Measurements from ENCODE around the gene ABAT. TPM values are rescaled to one million over a fixed set of nuclear protein-coding genes. Genes with fewer than 3 reads are reported as not detected.

Gene ABAT
- total and polyA plus RNA-seq, 2 of the 8 experiments (the other 6 are each of a cell fraction or from before 2014, with no cell fraction given), result 6.4 to 8.4 TPM

- H3K4me1 ChIP-seq (replicated peaks in 1 of 4; ENCODE audit: control insufficient read depth in 3 of 4, insufficient read depth in 4 of 4, low read length in 3 of 4), result peaks cover 12 to 25% (median 21%) of the 10 kb centered on the region in 4 experiments
- no peak for FAIRE-seq
- peak overlapping the region; percentile 8 for H3K14ac ChIP-seq (ENCODE audit: insufficient read length)
- H2BK15ac ChIP-seq (ENCODE audit: low read length), result no peak overlapping the region
- peak overlapping the region; percentile 77 for H2BK20ac ChIP-seq (ENCODE audit: low read length)
- H3K23me2 ChIP-seq (ENCODE audit: low read depth, low read length), result no peaks in the 10 kb centered on the region
- peak overlapping the region; percentile 90 for H3K27ac ChIP-seq (ENCODE audit: low read depth, low read length)
- DNase-seq (ENCODE audit: low read depth in 1 of 2, low spot score in 2 of 2), result no peak
- peak overlapping the region; percentile 99; the same call in 1 of the 2 replicates for H2AK5ac ChIP-seq (ENCODE audit: low read depth, low read length)
- WGBS, 2 experiments (ENCODE audit: extremely low coverage in 1 of 2, insufficient coverage in 1 of 2, insufficient read length in 1 of 2, insufficient replicate concordance in 2 of 2, low coverage in 1 of 2, low lambda C conversion rate in 2 of 2, missing lambda C conversion rate in 1 of 2), result 58% methylated on average over 16 of the region's 16 CpGs; no CpG with 5 or more reads in 1 of the 2 experiments
- H2BK120ac ChIP-seq (replicated peaks; ENCODE audit: low read depth, low read length), result peak overlapping the region; percentile 93
- H3K4me3 ChIP-seq (ENCODE audit: extremely low read depth in 1 of 4, insufficient read depth in 2 of 4, low read depth in 3 of 4, low read length in 4 of 4), result peak overlapping the region in 1 of 4 experiments; percentile 36; a peak in 1 of 8 replicates
- H3K4me2 ChIP-seq (ENCODE audit: insufficient read depth in 1 of 2, low read depth in 2 of 2, low read length in 2 of 2), result peak overlapping the region; percentile 61 to 72
- H2AFZ ChIP-seq (ENCODE audit: low read length), result no peak overlapping the region
- no peaks in the 10 kb centered on the region for H3K27me3 ChIP-seq (replicated peaks in 1 of 4; ENCODE audit: control insufficient read depth in 3 of 4, extremely low read depth in 1 of 4, insufficient read depth in 3 of 4, low read length in 3 of 4)
- CTCF ChIA-PET (ENCODE audit: partially characterized antibody), result interaction anchor here (1.7 kb wide), 1 partner anchor 42 kb away, joined by 4 read pairs; no protein-coding TSS in a partner anchor
- peak overlapping the region; percentile 98 for H3K18ac ChIP-seq (ENCODE audit: extremely low read depth, low read length)
- H4K8ac ChIP-seq (ENCODE audit: extremely low read depth, insufficient read depth, low read length), result peak overlapping the region; percentile 81; the same call in 1 of the 2 replicates
- TF ChIP-seq CHD2 (IDR thresholded peaks at IDR 0.05; ENCODE audit: low read length), result no peak
- no peak for TF ChIP-seq ASH2L (IDR thresholded peaks at IDR 0.05; ENCODE audit: low read length)
- no peak for TF ChIP-seq EZH2 (IDR thresholded peaks at IDR 0.05; ENCODE audit: low read depth, low read length, severe bottlenecking)
- TF ChIP-seq ATF3 (IDR thresholded peaks at IDR 0.05; ENCODE audit: insufficient read depth, low read depth, low read length), result no peak
- peak; percentile 30 for TF ChIP-seq MAX (IDR thresholded peaks at IDR 0.05)
- TF ChIP-seq FOSL1 (IDR thresholded peaks at IDR 0.05; ENCODE audit: insufficient read depth, low read depth, low read length), result no peak
- H3K9me3 ChIP-seq (ENCODE audit: insufficient read depth in 2 of 2, low read depth in 1 of 2, low read length in 1 of 2), result no peaks in the 10 kb centered on the region
- no peaks in the 10 kb centered on the region for H4K20me1 ChIP-seq (replicated peaks in 1 of 2; ENCODE audit: control insufficient read depth in 1 of 2, insufficient read depth in 2 of 2, low read length in 2 of 2)
- peak overlapping the region; percentile 63 for H3K56ac ChIP-seq (replicated peaks; ENCODE audit: insufficient read length, low read depth, low read length)
- peak overlapping the region; percentile 98 for H4K5ac ChIP-seq (ENCODE audit: insufficient read length, low read depth, low read length)
- H3K23ac ChIP-seq (ENCODE audit: insufficient read length), result no peak overlapping the region
- peaks cover 0 to 18% (median 4%) of the 10 kb centered on the region in 4 experiments; a peak in 3 of 8 replicates for H3K36me3 ChIP-seq (ENCODE audit: control insufficient read depth in 2 of 4, insufficient read depth in 4 of 4, low read length in 3 of 4)
- peak overlapping the region; percentile 91 for H2BK12ac ChIP-seq (ENCODE audit: low read depth, low read length)
- H3K79me2 ChIP-seq (ENCODE audit: control insufficient read depth in 1 of 2, insufficient read depth in 2 of 2, low read length in 2 of 2), result peaks cover 0 to 12% of the 10 kb centered on the region in 2 experiments; a peak in 1 of 4 replicates
- H4K91ac ChIP-seq (replicated peaks; ENCODE audit: insufficient read length, low read length), result peak overlapping the region; percentile 99
- H3K79me1 ChIP-seq (ENCODE audit: low read depth, low read length), result no peaks in the 10 kb centered on the region; the same call in 1 of the 2 replicates
- H3K4ac ChIP-seq (replicated peaks; ENCODE audit: insufficient read length, low read depth, low read length), result peak overlapping the region; percentile 86
- POLR2A ChIA-PET (ENCODE audit: partially characterized antibody), result interaction anchor here (0.7 to 5.0 kb wide), 11 partner anchors 10 to 150 kb away, joined by 3 to 54 read pairs (median 12); partner anchors contain the start of genes CARHSP1 and LITAFD
- H2BK5ac ChIP-seq (ENCODE audit: low read depth, low read length), result peak overlapping the region; percentile 97
- peak overlapping the region in 3 of 4 experiments; percentile 59 to 79 (median 76); a peak in 6 of 7 replicates for H3K9ac ChIP-seq (replicated peaks in 1 of 4; ENCODE audit: extremely low read depth in 1 of 4, low read depth in 3 of 4, low read length in 3 of 4)
Measured at GRCh38 chr16:8832717-8833105, 158.3 kb downstream of the ABAT start.
